Activated T-helper 9 cell treated with anti-CD3 and anti-CD28 coated beads, Interleukin-2, amount 50 U/mL, for 16 hours (primary cell): ENCODE results near the gene PSME3IP1.
"Not testable (repeated sequence)": the region's sequence is repeated elsewhere in the genome, so short reads cannot be mapped to it uniquely, and the experiment has no call there.

Experiments used
- DNase-seq: peaks from one replicate; pipeline ENCODE4 v3.0.0-alpha.2; 2020; ENCODE audit warnings: low read depth

The PSME3IP1 gene

GRCh38 chr16:57185945-57186871 is at the start of gene PSME3IP1, which contains the start of gene RSPRY1:
Gene PSME3IP1 (minus strand): TSS chr16:57186039. CDS start chr16:57173854, 12,185 bp downstream.
Gene RSPRY1 (plus strand): TSS chr16:57186329. CDS start chr16:57204659, 18,330 bp downstream.
- DNase-seq: peak; percentile 96

- no peak for DNase-seq
Observed at GRCh38 chr16:57235128-57236021, 49.5 kb upstream of the PSME3IP1 start.

GRCh38 chr16:57234707-57235092 is 48.9 kb upstream of the PSME3IP1 start:
- no peak for DNase-seq

GRCh38 chr16:57233944-57234706 is 48.3 kb upstream of the PSME3IP1 start:
- no peak for DNase-seq

GRCh38 chr16:57231821-57232350 is 46.0 kb upstream of the PSME3IP1 start:
- DNase-seq: no peak

GRCh38 chr16:57229079-57229478 is 43.2 kb upstream of the PSME3IP1 start:
- DNase-seq: no peak

GRCh38 chr16:57226701-57227621 is 41.1 kb upstream of the PSME3IP1 start:
- DNase-seq: no peak

GRCh38 chr16:57225978-57226377 is 40.1 kb upstream of the PSME3IP1 start:
- no peak for DNase-seq

- DNase-seq: no peak
Observed at GRCh38 chr16:57224651-57225335, 39.0 kb upstream of the PSME3IP1 start.

GRCh38 chr16:57223057-57223456 is 37.2 kb upstream of the PSME3IP1 start:
- DNase-seq: no peak

GRCh38 chr16:57216968-57217367 is 31.1 kb upstream of the PSME3IP1 start:
- no peak for DNase-seq

- DNase-seq: no peak
Observed at GRCh38 chr16:57213462-57213861, 27.6 kb upstream of the PSME3IP1 start.

GRCh38 chr16:57209780-57210179 is 23.9 kb upstream of the PSME3IP1 start:
- DNase-seq: no peak

- no peak for DNase-seq
Observed at GRCh38 chr16:57208926-57209325, 23.1 kb upstream of the PSME3IP1 start.

GRCh38 chr16:57204675-57205074 is 18.8 kb upstream of the PSME3IP1 start:
- no peak for DNase-seq

GRCh38 chr16:57203451-57203850 is 17.6 kb upstream of the PSME3IP1 start:
- no peak for DNase-seq

- DNase-seq: no peak
Observed at GRCh38 chr16:57202095-57202886, 16.5 kb upstream of the PSME3IP1 start.

GRCh38 chr16:57200926-57201325 is 15.1 kb upstream of the PSME3IP1 start:
- DNase-seq: not testable (repeated sequence)

- not testable (repeated sequence) for DNase-seq
Observed at GRCh38 chr16:57200321-57200720, 14.5 kb upstream of the PSME3IP1 start.
